A549 (cell line): ENCODE measurements around the gene MRPS9. TPM values are rescaled to one million over a fixed set of nuclear protein-coding genes. Genes with fewer than 3 reads are reported as not detected.

ENCODE experiments used
- ATAC-seq, 2 experiments: fragments of 200-7000 bp in 1 of 2; fragments of >200 bp in 1 of 2; cut with Nextera tagmentation in 1 of 2; cut with Tn5 transposase in 1 of 2; 3 replicates each; pipeline versions ENCODE4 v1.8.0 to v1.9.1; 2018 to 2020; ENCODE audit warnings: mild to moderate bottlenecking in 1 of 2, moderate library complexity in 1 of 2
- CTCF ChIA-PET: fragments of 300-600 bp; sonication (Branson Sonifier 250); formaldehyde crosslinking; extraction: SDS; loops from one replicate; lab custom pipeline; 2021; ENCODE audit warnings: antibody characterized with exemption, inconsistent platforms; lab: Yijun Ruan, JAX
- POLR2A ChIA-PET: fragments of 350-600 bp; formaldehyde crosslinking; extraction: SDS; loops from one replicate; lab custom pipeline; 2021; ENCODE audit warnings: antibody characterized with exemption, inconsistent platforms; lab: Yijun Ruan, JAX
- DNase-seq, 2 experiments: peaks; one replicate each; pipeline versions ENCODE4 v3.0.0 to v3.0.0-alpha.2; 2011 to 2016; ENCODE audit warnings: low read depth in 1 of 2, low spot score in 1 of 2
- FAIRE-seq: peaks from 2 replicates; lab custom pipeline; 2011; peaks lifted over from hg19 to GRCh38; lab: Jason Lieb, UNC
- H3K27ac ChIP-seq, 2 experiments: fragments of >200 bp; sonication (Bioruptor Twin); formaldehyde crosslinking; 3 replicates each; pipeline ENCODE4 v1.5.1; 2016 to 2017
- H3K4me1 ChIP-seq: fragments of >200 bp; sonication (Bioruptor Twin); formaldehyde crosslinking; 3 replicates; pipeline ENCODE4 v1.6.1; 2016
- H3K4me2 ChIP-seq: fragments of >200 bp; sonication (Bioruptor Twin); formaldehyde crosslinking; 3 replicates; pipeline ENCODE4 v1.6.1; 2016
- H3K4me3 ChIP-seq: fragments of >200 bp; sonication (Bioruptor Twin); formaldehyde crosslinking; 3 replicates; pipeline ENCODE4 v1.5.1; 2016
- H3K9me3 ChIP-seq: fragments of >200 bp; sonication (Bioruptor Twin); formaldehyde crosslinking; 3 replicates; pipeline ENCODE4 v1.6.1; 2016
- ATOH8 ChIP-seq: fragments of 250-450 bp; sonication (Bioruptor Pico); IDR thresholded peaks from 2 replicates; pipeline ENCODE4 v1.5.0; 2020; ENCODE audit warnings: low read depth, mild to moderate bottlenecking, moderate library complexity
- BHLHE40 ChIP-seq: IDR thresholded peaks from 2 replicates; pipeline ENCODE4 v1.6.1; 2012; ENCODE audit warnings: low read depth, low read length, inconsistent platforms
- CEBPB ChIP-seq, 2 experiments: fragments of >200 bp in 1 of 2; sonication (Bioruptor Twin) in 1 of 2; formaldehyde crosslinking in 1 of 2; IDR thresholded peaks; 2 replicates each; pipeline ENCODE4 v1.6.1; 2012 to 2016
- CHD2 ChIP-seq: fragments of 150-350 bp; IDR thresholded peaks from 2 replicates; pipeline ENCODE4 v1.6.1; 2014; ENCODE audit warnings: low read length; ENCODE audit not compliant: partially characterized antibody
- CTCF ChIP-seq: fragments of >200 bp; sonication (Bioruptor Twin); formaldehyde crosslinking; IDR thresholded peaks from 3 replicates; pipeline ENCODE4 v1.5.1; 2016
- EP300 ChIP-seq, 2 experiments: fragments of >200 bp; sonication (Bioruptor Twin); formaldehyde crosslinking; IDR thresholded peaks; 2 replicates in 1 of 2; 3 replicates in 1 of 2; pipeline ENCODE4 v1.6.1; 2016 to 2017
- FOXS1 ChIP-seq: fragments of 250-450 bp; sonication (Bioruptor Pico); IDR thresholded peaks from 2 replicates; pipeline ENCODE4 v1.5.0; 2020; ENCODE audit warnings: mild to moderate bottlenecking, moderate library complexity
- HOXB5 ChIP-seq: fragments of 250-450 bp; sonication (Bioruptor Pico); IDR thresholded peaks from 2 replicates; pipeline ENCODE4 v1.5.0; 2020; ENCODE audit warnings: mild to moderate bottlenecking, moderate library complexity
- MAX ChIP-seq: IDR thresholded peaks from 2 replicates; pipeline ENCODE4 v1.6.1; 2012
- NFE2L2 ChIP-seq: fragments of 150-350 bp; conservative IDR thresholded peaks from 2 replicates; pipeline ENCODE4 v1.6.1; 2014; ENCODE audit warnings: low read length
- PBX3 ChIP-seq: IDR thresholded peaks from 2 replicates; pipeline ENCODE4 v1.6.1; 2012
- REST ChIP-seq: fragments of 200-600 bp; sonication (generic); IDR thresholded peaks from 2 replicates; pipeline ENCODE4 v1.6.1; 2016; ENCODE audit warnings: antibody characterized with exemption, mild to moderate bottlenecking, moderate library complexity
- RNF2 ChIP-seq: fragments of 200-600 bp; sonication (generic); IDR thresholded peaks from 2 replicates; pipeline ENCODE4 v1.6.1; 2016; ENCODE audit warnings: low read depth, mild to moderate bottlenecking, antibody characterized with exemption, moderate library complexity, borderline replicate concordance
- SREBF2 ChIP-seq: fragments of 450-650 bp; IDR thresholded peaks from 2 replicates; pipeline ENCODE4 v1.6.1; 2014; ENCODE audit warnings: mild to moderate bottlenecking, moderate library complexity
- TP53 ChIP-seq: fragments of 250-450 bp; sonication (Bioruptor Pico); IDR thresholded peaks from 2 replicates; pipeline ENCODE4 v1.5.0; 2021; ENCODE audit warnings: mild to moderate bottlenecking, moderate library complexity
- WGBS: methylation state at CpG from one replicate; pipeline ENCODE4 v1.1.6; 2017; ENCODE audit errors: missing lambda C conversion rate; 5-methylcytosine and 5-hydroxymethylcytosine counted together
- polyA plus RNA-seq, 4 experiments: library from polyadenylated mRNA; depleted of rRNA in 3 of 4; stranded (reverse); fragments of >200 nt; fragmentation: RNase III in 1 of 4; extraction: RNeasy Plus Mini Kit Qiagen cat#74134 plus additional on column Dnase treatment in 1 of 4; gene quantifications; 2 replicates in 3 of 4; 3 replicates in 1 of 4; pipeline ENCODE4 v1.2.3, GENCODE V29; 2011 to 2017
- TF ChIP-seq, protein P1 (sequence below): fragments of 250-450 bp; sonication (Bioruptor Pico); IDR thresholded peaks from 2 replicates; pipeline ENCODE4 v1.5.0; 2021; ENCODE audit warnings: mild to moderate bottlenecking, moderate library complexity, borderline replicate concordance
- TF ChIP-seq, protein P2 (sequence below): fragments of 450-650 bp; IDR thresholded peaks from 2 replicates; pipeline ENCODE4 v1.6.1; 2014; ENCODE audit warnings: antibody characterized with exemption

The MRPS9 gene
- polyA plus RNA-seq, 2 of the 4 experiments (the other 2 are of a cell fraction), result 42.5 to 54.4 TPM

- CTCF ChIA-PET, result interaction anchor here (0.9 to 1.0 kb wide), 2 partner anchors 15 to 16 kb away, joined by 3 to 4 read pairs; no protein-coding TSS in a partner anchor
- POLR2A ChIA-PET, result no interaction called here
- no peaks in the 10 kb centered on the region for H3K4me1 ChIP-seq
- TF ChIP-seq FOXS1 (CRISPR knock-in tag) (no peak), PBX3 (no peak)
- no peaks in the 10 kb centered on the region for H3K9me3 ChIP-seq
- FAIRE-seq, result no peak
- no peak overlapping the region for H3K4me2 ChIP-seq
- no peak for ATAC-seq
- no peak for DNase-seq
- no peak overlapping the region for H3K4me3 ChIP-seq
- no peak overlapping the region for H3K27ac ChIP-seq
Observed at GRCh38 chr2:105130546-105130945, 92.7 kb downstream of the MRPS9 start.

DNA sequence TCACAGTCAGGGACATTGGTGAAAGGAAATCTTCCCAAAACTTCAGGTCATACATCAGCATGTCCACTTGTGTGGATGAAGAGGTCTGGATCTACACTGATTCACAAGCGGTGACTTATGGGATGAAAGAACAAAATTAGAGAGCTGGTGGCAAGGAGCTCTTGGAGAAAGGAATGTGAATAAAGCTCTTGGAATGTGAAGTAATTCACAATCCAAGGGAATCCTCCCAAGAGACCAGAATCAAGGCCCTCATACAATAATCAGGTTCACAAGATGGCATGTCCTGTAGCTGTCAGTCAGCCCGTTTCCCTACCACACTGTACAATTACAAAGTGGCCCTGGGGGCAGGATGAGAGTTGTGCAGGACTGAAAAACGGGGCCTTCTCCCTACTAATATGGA, 96.2 kb downstream of the MRPS9 start:
- ChIA-PET POLR2A (no interaction called here), CTCF (interaction anchor here (0.6 to 1.0 kb wide), 3 partner anchors 11 to 102 kb away, joined by 3 to 4 read pairs (median 3); no protein-coding TSS in a partner anchor)
- FAIRE-seq, result no peak
- TF ChIP-seq, protein P1, sequence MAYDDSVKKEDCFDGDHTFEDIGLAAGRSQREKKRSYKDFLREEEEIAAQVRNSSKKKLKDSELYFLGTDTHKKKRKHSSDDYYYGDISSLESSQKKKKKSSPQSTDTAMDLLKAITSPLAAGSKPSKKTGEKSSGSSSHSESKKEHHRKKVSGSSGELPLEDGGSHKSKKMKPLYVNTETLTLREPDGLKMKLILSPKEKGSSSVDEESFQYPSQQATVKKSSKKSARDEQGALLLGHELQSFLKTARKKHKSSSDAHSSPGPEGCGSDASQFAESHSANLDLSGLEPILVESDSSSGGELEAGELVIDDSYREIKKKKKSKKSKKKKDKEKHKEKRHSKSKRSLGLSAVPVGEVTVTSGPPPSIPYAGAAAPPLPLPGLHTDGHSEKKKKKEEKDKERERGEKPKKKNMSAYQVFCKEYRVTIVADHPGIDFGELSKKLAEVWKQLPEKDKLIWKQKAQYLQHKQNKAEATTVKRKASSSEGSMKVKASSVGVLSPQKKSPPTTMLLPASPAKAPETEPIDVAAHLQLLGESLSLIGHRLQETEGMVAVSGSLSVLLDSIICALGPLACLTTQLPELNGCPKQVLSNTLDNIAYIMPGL (CRISPR knock-in tag), result no peak
- no peak for TF ChIP-seq ATOH8 (CRISPR knock-in tag)
- TF ChIP-seq TP53 (CRISPR knock-in tag), result no peak
- no peak for TF ChIP-seq REST
- TF ChIP-seq HOXB5 (CRISPR knock-in tag), result no peak
- TF ChIP-seq PBX3, result no peak
- no peak for TF ChIP-seq FOXS1 (CRISPR knock-in tag)
- TF ChIP-seq BHLHE40, result no peak
- no peak for TF ChIP-seq CTCF
- no peak for TF ChIP-seq RNF2
- TF ChIP-seq CEBPB (IDR thresholded peaks at IDR 0.05), result no peak
- TF ChIP-seq MAX, result no peak
- TF ChIP-seq NFE2L2, result no peak
- no peak for TF ChIP-seq CHD2
- no peak for TF ChIP-seq SREBF2
- TF ChIP-seq, protein P2, sequence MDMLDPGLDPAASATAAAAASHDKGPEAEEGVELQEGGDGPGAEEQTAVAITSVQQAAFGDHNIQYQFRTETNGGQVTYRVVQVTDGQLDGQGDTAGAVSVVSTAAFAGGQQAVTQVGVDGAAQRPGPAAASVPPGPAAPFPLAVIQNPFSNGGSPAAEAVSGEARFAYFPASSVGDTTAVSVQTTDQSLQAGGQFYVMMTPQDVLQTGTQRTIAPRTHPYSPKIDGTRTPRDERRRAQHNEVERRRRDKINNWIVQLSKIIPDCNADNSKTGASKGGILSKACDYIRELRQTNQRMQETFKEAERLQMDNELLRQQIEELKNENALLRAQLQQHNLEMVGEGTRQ, result no peak
- TF ChIP-seq EP300 (IDR thresholded peaks at IDR 0.05), result no peak
- Histone ChIP-seq H3K4me1 (no peaks in the 10 kb centered on the region), H3K9me3 (no peaks in the 10 kb centered on the region), H3K27ac (no peak overlapping the region), H3K4me2 (no peak overlapping the region), H3K4me3 (no peak overlapping the region)
- DNase-seq, result no peak
- ATAC-seq, result no peak
- 25% methylated on average over 3 of the region's 3 CpGs for WGBS
